ENCODE measurements around the gene BMP15. TPM values are rescaled to one million over a fixed set of nuclear protein-coding genes. Genes with fewer than 3 reads are reported as not detected.

The BMP15 gene
- total RNA-seq: not detected
- polyA plus RNA-seq (2013, experiment 1 of 2): not detected
- not detected for polyA plus RNA-seq (2013, experiment 2 of 2)
- long read RNA-seq, experiment 1: 0 reads
- long read RNA-seq, experiment 2: 0 reads
- long read RNA-seq, experiment 3: 0 reads
- long read RNA-seq, experiment 4: 0 reads

DNA sequence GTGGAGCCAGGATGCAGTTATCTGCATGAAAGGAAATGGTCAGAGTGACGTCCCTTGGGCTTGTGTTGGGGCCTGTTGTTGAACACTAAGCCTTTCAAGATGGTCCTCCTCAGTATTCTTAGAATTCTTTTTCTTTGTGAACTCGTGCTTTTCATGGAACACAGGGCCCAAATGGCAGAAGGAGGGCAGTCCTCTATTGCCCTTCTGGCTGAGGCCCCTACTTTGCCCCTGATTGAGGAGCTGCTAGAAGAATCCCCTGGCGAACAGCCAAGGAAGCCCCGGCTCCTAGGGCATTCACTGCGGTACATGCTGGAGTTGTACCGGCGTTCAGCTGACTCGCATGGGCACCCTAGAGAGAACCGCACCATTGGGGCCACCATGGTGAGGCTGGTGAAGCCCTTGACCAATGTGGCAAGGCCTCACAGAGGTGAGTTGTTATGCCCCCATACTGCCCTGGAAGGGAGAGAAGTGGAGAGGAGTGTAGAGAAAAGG is at the start of gene BMP15:
TSS of gene BMP15 (plus strand) at position 51 of the 492 bp plus-strand sequence. CDS start at position 100, 49 bp downstream.
- H3K4me3 Mint-ChIP-seq: no peak within 1 kb of the TSS
- Histone ChIP-seq H3K36me3 (ENCODE audit: control insufficient read depth, insufficient read depth, low read length) (no peaks in the 10 kb centered on the region), H3K4me3 (ENCODE audit: low read length) (no peak within 1 kb of the TSS), H3K27me3 (ENCODE audit: control insufficient read depth, insufficient read depth, low read length, poor library complexity, severe bottlenecking) (no peaks in the 10 kb centered on the region), H3K4me1 (ENCODE audit: control insufficient read depth, insufficient read depth, low read length) (no peaks in the 10 kb centered on the region), H3K9me3 (ENCODE audit: control insufficient read depth, low read length) (no peaks in the 10 kb centered on the region), H3K27ac (ENCODE audit: low read depth, low read length) (no peak within 1 kb of the TSS), H3K9ac (ENCODE audit: extremely low read depth, low read length, poor library complexity, severe bottlenecking) (no peak within 1 kb of the TSS)
- no peaks in the 10 kb centered on the region for H3K36me3 Mint-ChIP-seq (ENCODE audit: low read depth)
- H3K27me3 Mint-ChIP-seq (ENCODE audit: insufficient read depth): no peaks in the 10 kb centered on the region
- H3K9me3 Mint-ChIP-seq: peaks cover 38% of the 10 kb centered on the region
- DNase-seq: no peak
- no peak within 1 kb of the TSS for H3K27ac Mint-ChIP-seq
- 97% methylated on average over 9 of the region's 9 CpGs; no CpG with 5 or more reads in 1 of the 2 experiments for WGBS, 2 experiments (ENCODE audit: insufficient coverage in 1 of 2, insufficient read length in 1 of 2)
- TF ChIP-seq, protein P1, sequence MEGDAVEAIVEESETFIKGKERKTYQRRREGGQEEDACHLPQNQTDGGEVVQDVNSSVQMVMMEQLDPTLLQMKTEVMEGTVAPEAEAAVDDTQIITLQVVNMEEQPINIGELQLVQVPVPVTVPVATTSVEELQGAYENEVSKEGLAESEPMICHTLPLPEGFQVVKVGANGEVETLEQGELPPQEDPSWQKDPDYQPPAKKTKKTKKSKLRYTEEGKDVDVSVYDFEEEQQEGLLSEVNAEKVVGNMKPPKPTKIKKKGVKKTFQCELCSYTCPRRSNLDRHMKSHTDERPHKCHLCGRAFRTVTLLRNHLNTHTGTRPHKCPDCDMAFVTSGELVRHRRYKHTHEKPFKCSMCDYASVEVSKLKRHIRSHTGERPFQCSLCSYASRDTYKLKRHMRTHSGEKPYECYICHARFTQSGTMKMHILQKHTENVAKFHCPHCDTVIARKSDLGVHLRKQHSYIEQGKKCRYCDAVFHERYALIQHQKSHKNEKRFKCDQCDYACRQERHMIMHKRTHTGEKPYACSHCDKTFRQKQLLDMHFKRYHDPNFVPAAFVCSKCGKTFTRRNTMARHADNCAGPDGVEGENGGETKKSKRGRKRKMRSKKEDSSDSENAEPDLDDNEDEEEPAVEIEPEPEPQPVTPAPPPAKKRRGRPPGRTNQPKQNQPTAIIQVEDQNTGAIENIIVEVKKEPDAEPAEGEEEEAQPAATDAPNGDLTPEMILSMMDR (conservative IDR thresholded peaks at IDR 0.05): no peak
- no peaks in the 10 kb centered on the region for H3K4me1 Mint-ChIP-seq

DNA sequence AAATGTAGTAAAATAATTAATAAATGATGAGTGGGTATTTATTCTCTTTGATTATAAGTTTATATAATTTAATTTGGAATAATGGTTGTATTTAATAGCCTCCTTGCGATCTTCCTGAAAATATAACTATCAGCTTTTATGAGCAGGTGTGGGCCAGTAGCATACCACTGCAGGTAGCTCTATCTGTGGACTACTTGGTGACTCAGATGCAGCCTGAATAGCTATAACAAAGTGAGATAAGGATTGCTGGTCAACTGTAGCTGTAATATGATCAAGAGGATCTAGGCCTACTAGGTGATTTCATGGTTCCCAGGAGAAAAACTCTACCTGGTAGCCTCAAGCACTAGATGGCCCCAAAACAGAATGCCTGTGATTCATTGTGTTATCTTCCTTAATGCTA is 47.1 kb upstream of the BMP15 start:
- Mint-ChIP-seq H3K27me3 (ENCODE audit: insufficient read depth) (no peaks in the 10 kb centered on the region), H3K9me3 (peaks cover 30% of the 10 kb centered on the region), H3K4me3 (no peak overlapping the region), H3K36me3 (ENCODE audit: low read depth) (no peaks in the 10 kb centered on the region), H3K4me1 (no peaks in the 10 kb centered on the region), H3K27ac (no peak overlapping the region)
- no peaks in the 10 kb centered on the region for H3K9me3 ChIP-seq (ENCODE audit: control insufficient read depth, low read length)
- no peak overlapping the region for H3K27ac ChIP-seq (ENCODE audit: low read depth, low read length)
- H3K9ac ChIP-seq (ENCODE audit: extremely low read depth, low read length, poor library complexity, severe bottlenecking): no peak overlapping the region
- H3K36me3 ChIP-seq (ENCODE audit: control insufficient read depth, insufficient read depth, low read length): no peaks in the 10 kb centered on the region
- 89% methylated on average over 1 of the region's 1 CpG; no CpG with 5 or more reads in 1 of the 2 experiments for WGBS, 2 experiments (ENCODE audit: insufficient coverage in 1 of 2, insufficient read length in 1 of 2)
- no peaks in the 10 kb centered on the region for H3K27me3 ChIP-seq (ENCODE audit: control insufficient read depth, insufficient read depth, low read length, poor library complexity, severe bottlenecking)
- no peaks in the 10 kb centered on the region for H3K4me1 ChIP-seq (ENCODE audit: control insufficient read depth, insufficient read depth, low read length)
- DNase-seq: no peak
- H3K4me3 ChIP-seq (ENCODE audit: low read length): no peak overlapping the region
- TF ChIP-seq, protein P1 (conservative IDR thresholded peaks at IDR 0.05): no peak

DNA sequence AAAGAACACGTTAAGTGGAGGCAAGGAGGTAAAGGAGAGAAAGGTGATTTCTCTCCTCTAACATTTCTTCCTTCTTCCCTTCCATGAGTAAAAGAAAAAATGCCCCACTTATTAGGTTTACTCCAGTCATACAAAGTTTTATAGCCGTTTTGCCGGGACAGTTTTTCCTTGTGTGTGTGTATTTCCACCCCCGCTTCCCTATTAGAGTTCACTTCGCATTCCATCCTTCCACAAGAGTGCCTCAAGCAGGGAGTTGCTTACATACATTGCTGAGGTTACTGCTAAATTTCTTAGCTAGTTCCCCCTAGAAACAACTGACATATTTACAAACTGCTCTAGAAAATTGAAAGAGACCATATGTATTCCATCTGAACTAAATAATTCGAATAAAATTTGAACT is 45.2 kb upstream of the BMP15 start:
- no peak overlapping the region for H3K9ac ChIP-seq (ENCODE audit: extremely low read depth, low read length, poor library complexity, severe bottlenecking)
- H3K27ac ChIP-seq (ENCODE audit: low read depth, low read length): no peak overlapping the region
- peaks cover 32% of the 10 kb centered on the region for H3K9me3 Mint-ChIP-seq
- no peak overlapping the region for H3K4me3 Mint-ChIP-seq
- no peaks in the 10 kb centered on the region for H3K4me1 Mint-ChIP-seq
- DNase-seq: no peak
- H3K36me3 Mint-ChIP-seq (ENCODE audit: low read depth): no peaks in the 10 kb centered on the region
- no peaks in the 10 kb centered on the region for H3K36me3 ChIP-seq (ENCODE audit: control insufficient read depth, insufficient read depth, low read length)
- no peak overlapping the region for H3K4me3 ChIP-seq (ENCODE audit: low read length)
- H3K27me3 Mint-ChIP-seq (ENCODE audit: insufficient read depth): no peaks in the 10 kb centered on the region
- no peaks in the 10 kb centered on the region for H3K4me1 ChIP-seq (ENCODE audit: control insufficient read depth, insufficient read depth, low read length)
- no peaks in the 10 kb centered on the region for H3K27me3 ChIP-seq (ENCODE audit: control insufficient read depth, insufficient read depth, low read length, poor library complexity, severe bottlenecking)
- TF ChIP-seq, protein P1 (conservative IDR thresholded peaks at IDR 0.05): no peak
- no peak overlapping the region for H3K27ac Mint-ChIP-seq
- H3K9me3 ChIP-seq (ENCODE audit: control insufficient read depth, low read length): no peaks in the 10 kb centered on the region
- WGBS, 2 experiments (ENCODE audit: insufficient coverage in 1 of 2, insufficient read length in 1 of 2): 73 to 84% methylated on average over 4 to 5 of the region's 6 CpGs
